GM20000 (cell line): ENCODE measurements around the gene PTBP1.

Experiments used
- DNase-seq: peaks from one replicate; pipeline ENCODE4 v3.0.0; 2012; ENCODE audit warnings: low spot score
- CTCF ChIP-seq: IDR thresholded peaks from 2 replicates; pipeline ENCODE4 v1.5.1; 2012; ENCODE audit warnings: mild to moderate bottlenecking, control low read depth; ENCODE audit errors: extremely low read depth, missing control alignments

PTBP1 gene

GRCh38 chr19:804419-805165 lies 7.3 kb downstream of the PTBP1 start:
- peak; percentile 39 for DNase-seq
- no peak for TF ChIP-seq CTCF

- DNase-seq = peak; percentile 46
- no peak for TF ChIP-seq CTCF
Measured at GRCh38 chr19:805166-805551, 7.9 kb downstream of the PTBP1 start.

- peak; percentile 40 for DNase-seq
- no peak for TF ChIP-seq CTCF
Measured at GRCh38 chr19:805600-806550, 8.6 kb downstream of the PTBP1 start.

GRCh38 chr19:806815-807421 lies 9.7 kb downstream of the PTBP1 start:
- no peak for TF ChIP-seq CTCF
- no peak for DNase-seq

- TF ChIP-seq CTCF = no peak
- DNase-seq = no peak
Measured at GRCh38 chr19:807627-808422, 10.6 kb downstream of the PTBP1 start.

- TF ChIP-seq CTCF = no peak
- DNase-seq = no peak
Measured at GRCh38 chr19:808423-808775, 11.1 kb downstream of the PTBP1 start.
